BJ (cell line): ENCODE results near the gene FBXO10. TPM values are rescaled to one million over a fixed set of nuclear protein-coding genes. Genes with fewer than 3 reads are reported as not detected.

Experiments used
- CTCF ChIA-PET: fragments of 350-600 bp; formaldehyde crosslinking; extraction: SDS; loops from one replicate; lab custom pipeline; 2021; ENCODE audit warnings: antibody characterized with exemption, inconsistent platforms; lab: Yijun Ruan, JAX
- POLR2A ChIA-PET: fragments of 300-600 bp; sonication (Branson Sonifier 250); formaldehyde crosslinking; extraction: SDS; loops from one replicate; lab custom pipeline; 2021; ENCODE audit warnings: antibody characterized with exemption; lab: Charles Lee
- DNase-seq: peaks from one replicate; pipeline ENCODE4 v3.0.0-alpha.2; 2011; ENCODE audit warnings: low read depth
- H3K27me3 ChIP-seq: 2 replicates; pipeline ENCODE4 v1.6.0; 2011; ENCODE audit warnings: low read length; ENCODE audit not compliant: control insufficient read depth, insufficient read depth
- H3K36me3 ChIP-seq: 2 replicates; pipeline ENCODE4 v1.5.1; 2011; ENCODE audit warnings: low read length; ENCODE audit not compliant: control insufficient read depth, insufficient read depth
- H3K4me3 ChIP-seq: 2 replicates; pipeline ENCODE4 v1.5.1; 2011; ENCODE audit warnings: low read depth, mild to moderate bottlenecking, control low read depth, low read length
- polyA plus RNA-seq: library from polyadenylated mRNA; depleted of rRNA; stranded (reverse); fragments of >200 nt; gene quantifications from 2 replicates; pipeline ENCODE4 v1.2.3, GENCODE V29; 2011
- TF ChIP-seq, protein P1 (sequence below): IDR thresholded peaks from 2 replicates; pipeline ENCODE4 v1.5.1; 2011; ENCODE audit warnings: low read depth, mild to moderate bottlenecking, control low read depth, inconsistent platforms, low read length, moderate library complexity; ENCODE audit not compliant: insufficient read depth

FBXO10 gene
- polyA plus RNA-seq, 1 experiment: 13.3 TPM

DNA sequence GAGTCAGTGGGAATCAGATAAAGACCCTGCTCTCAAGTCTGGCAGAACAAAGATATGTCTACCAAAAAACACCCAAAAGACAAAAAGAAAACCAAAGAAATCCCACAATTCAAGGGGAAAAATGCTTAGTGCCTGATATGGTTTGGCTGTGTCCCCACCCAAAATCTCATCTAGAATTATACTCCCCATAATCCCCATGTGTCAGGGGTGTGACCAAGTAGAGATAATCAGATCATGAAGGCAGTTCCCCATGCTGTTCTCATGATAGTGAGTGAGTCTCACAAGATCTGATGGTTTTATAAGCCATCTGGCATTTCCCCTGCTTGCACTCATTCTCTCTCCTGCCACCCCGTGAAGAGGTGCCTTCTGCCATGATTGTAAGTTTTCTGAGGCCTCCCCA is 13.4 kb downstream of the FBXO10 start:
- TF ChIP-seq, protein P1, sequence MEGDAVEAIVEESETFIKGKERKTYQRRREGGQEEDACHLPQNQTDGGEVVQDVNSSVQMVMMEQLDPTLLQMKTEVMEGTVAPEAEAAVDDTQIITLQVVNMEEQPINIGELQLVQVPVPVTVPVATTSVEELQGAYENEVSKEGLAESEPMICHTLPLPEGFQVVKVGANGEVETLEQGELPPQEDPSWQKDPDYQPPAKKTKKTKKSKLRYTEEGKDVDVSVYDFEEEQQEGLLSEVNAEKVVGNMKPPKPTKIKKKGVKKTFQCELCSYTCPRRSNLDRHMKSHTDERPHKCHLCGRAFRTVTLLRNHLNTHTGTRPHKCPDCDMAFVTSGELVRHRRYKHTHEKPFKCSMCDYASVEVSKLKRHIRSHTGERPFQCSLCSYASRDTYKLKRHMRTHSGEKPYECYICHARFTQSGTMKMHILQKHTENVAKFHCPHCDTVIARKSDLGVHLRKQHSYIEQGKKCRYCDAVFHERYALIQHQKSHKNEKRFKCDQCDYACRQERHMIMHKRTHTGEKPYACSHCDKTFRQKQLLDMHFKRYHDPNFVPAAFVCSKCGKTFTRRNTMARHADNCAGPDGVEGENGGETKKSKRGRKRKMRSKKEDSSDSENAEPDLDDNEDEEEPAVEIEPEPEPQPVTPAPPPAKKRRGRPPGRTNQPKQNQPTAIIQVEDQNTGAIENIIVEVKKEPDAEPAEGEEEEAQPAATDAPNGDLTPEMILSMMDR: no peak
- no peak for DNase-seq
- Histone ChIP-seq H3K36me3 (no peaks in the 10 kb centered on the region; the same call in 1 of the 2 replicates), H3K4me3 (no peak overlapping the region), H3K27me3 (no peaks in the 10 kb centered on the region)
- CTCF ChIA-PET: interaction anchor here (1.1 kb wide), 1 partner anchor 13 kb away, joined by 3 read pairs; the partner anchor contains the start of gene FBXO10
- POLR2A ChIA-PET: no interaction called here

DNA sequence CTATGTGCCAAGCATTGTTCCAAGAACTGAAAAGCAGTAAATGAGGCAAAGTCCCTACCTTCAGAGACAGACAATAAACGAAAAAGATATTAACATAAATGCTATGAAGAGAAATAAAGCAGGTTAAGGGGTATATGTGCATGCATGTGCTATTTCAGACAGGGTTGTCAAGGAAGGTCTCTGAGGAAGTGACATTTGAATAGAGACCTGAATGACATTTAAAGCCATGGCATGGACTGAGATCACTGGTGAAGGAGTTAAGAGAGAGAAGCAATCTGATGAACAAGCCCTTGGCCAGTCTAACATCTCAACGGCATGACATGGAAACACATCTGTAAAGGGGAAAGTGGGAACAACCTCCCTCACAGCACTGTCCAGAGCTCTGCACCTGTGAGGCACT is 14.5 kb downstream of the FBXO10 start:
- CTCF ChIA-PET: interaction anchor here (1.1 kb wide), 1 partner anchor 14 kb away, joined by 3 read pairs; the partner anchor contains the start of gene FBXO10
- TF ChIP-seq, protein P1: no peak
- H3K36me3 ChIP-seq: no peaks in the 10 kb centered on the region; the same call in 1 of the 2 replicates
- no peak overlapping the region for H3K4me3 ChIP-seq
- no peaks in the 10 kb centered on the region for H3K27me3 ChIP-seq
- POLR2A ChIA-PET: no interaction called here
- no peak for DNase-seq

DNA sequence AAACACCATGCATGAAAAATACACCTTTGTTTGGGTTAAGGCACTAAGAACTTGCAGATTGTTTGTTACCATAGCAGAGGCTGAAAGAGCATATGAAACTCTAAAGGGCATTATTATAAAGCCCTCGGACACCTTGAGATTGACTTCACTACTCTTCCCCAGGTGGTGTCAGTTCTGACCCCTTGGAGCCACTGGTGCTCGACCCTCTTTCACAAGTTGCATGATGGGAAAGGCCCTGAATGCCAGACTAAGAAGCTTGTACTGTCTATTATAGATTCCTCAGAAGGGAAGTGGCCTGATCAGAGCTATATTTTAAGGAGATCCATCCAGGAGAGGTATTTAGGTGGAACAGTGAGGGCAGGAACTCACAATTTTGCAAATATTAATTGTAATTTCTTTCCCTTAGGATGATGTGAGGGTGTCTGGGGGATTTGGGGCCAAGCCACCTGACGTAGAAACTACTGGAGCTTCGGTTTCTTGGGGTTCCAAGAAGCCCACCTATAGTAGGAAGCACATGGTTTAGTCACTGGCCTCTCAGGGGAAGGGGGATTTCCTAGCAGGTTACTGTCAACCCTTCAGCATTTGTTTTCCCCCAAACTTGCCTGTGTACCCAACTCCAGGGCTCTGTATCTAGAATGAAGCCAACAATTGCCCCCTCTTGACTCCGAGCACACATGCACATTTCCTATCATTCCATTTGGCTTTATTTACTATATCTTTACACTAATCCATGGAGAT is 16.2 kb downstream of the FBXO10 start:
- DNase-seq: no peak
- Histone ChIP-seq H3K36me3 (no peaks in the 10 kb centered on the region; the same call in 1 of the 2 replicates), H3K4me3 (no peak overlapping the region), H3K27me3 (no peaks in the 10 kb centered on the region)
- ChIA-PET POLR2A (no interaction called here), CTCF (no interaction called here)
- TF ChIP-seq, protein P1: no peak

DNA sequence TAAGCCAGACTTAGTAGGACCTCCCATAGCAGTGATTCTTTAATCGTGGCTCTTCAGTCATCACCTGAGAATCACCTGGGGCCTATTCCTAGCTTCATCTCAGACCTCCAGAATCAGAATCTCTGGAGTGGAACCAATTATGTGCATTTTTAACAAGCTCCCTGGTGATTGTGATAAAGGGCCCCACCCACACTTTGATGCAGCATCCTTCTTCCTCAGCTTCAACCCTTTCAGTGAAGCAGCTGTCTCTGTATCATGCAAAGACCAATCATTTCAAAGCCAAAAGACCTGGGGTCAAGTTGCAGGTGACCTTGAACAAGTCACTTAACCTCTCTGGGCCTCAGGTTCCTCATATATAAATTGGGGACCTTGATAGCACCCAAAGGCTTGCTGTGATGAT is 17.1 kb downstream of the FBXO10 start:
- Histone ChIP-seq H3K27me3 (no peaks in the 10 kb centered on the region), H3K36me3 (no peaks in the 10 kb centered on the region; the same call in 1 of the 2 replicates), H3K4me3 (no peak overlapping the region)
- ChIA-PET CTCF (no interaction called here), POLR2A (no interaction called here)
- TF ChIP-seq, protein P1: no peak
- no peak for DNase-seq

DNA sequence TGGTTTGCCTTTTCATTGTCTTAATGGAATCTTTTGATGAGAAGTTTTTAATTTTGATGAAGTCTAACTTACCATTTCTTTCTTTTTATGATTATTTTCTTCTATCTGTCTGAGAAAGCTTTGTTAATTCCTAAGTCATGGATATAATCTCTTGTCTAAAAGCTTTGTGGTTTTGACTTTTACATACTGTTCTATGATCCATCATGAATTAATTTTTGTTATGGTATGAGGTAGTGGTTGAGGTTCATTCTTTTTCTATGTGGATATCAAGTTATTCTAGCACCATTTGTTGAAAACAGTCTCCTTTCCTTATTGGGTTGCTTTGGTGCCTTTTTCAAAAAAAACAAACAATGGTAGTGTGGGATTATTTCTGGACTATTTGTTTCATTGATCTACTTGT is 20.4 kb downstream of the FBXO10 start:
- H3K27me3 ChIP-seq: no peaks in the 10 kb centered on the region
- H3K36me3 ChIP-seq: no peaks in the 10 kb centered on the region
- ChIA-PET CTCF (no interaction called here), POLR2A (interaction anchor here (1.0 kb wide), 1 partner anchor 69 kb away, joined by 3 read pairs; no protein-coding TSS in a partner anchor)
- no peak overlapping the region for H3K4me3 ChIP-seq
- peak; percentile 47 for DNase-seq
- TF ChIP-seq, protein P1: no peak
